Vagina (tissue), 2 donors: ENCODE results near the gene NPAS3.

Experiments used
- POLR2A ChIP-seq, 2 donors: fragments of 450-650 bp; IDR thresholded peaks; one replicate each; pipeline ENCODE4 v1.6.1; 2017; ENCODE audit warnings: antibody characterized with exemption in 2 of 2, mild to moderate bottlenecking in 2 of 2, moderate library complexity in 2 of 2
- TF ChIP-seq, protein P1 (sequence below), 3 experiments: fragments of 450-650 bp in 2 of 3; fragments of 200-600 bp in 1 of 3; sonication (generic) in 1 of 3; IDR thresholded peaks; one replicate each; pipeline ENCODE4 v1.5.1; 2017 to 2019; ENCODE audit warnings: antibody characterized with exemption in 3 of 3, mild to moderate bottlenecking in 2 of 3, moderate library complexity in 2 of 3

DNA sequence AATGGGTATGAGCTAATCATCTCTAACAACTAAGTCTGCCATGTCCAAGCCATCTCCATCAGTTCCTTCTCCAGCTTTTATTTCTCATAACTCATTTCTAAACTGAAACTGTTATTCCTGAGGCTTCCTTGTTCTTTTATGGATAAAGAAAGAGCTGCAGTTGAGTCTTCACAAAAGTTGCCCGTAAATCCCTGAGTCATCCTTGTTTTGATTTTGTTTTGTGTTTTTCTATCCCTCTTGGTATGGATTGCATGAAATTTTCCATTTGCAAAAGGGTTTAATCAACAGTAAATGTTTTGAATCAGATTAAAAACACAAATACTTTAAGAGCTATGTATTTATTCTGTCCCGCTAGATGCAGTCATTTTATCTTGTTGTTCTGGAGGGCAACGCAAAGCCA is 721.6 kb downstream of the NPAS3 start:
- TF ChIP-seq, protein P1, sequence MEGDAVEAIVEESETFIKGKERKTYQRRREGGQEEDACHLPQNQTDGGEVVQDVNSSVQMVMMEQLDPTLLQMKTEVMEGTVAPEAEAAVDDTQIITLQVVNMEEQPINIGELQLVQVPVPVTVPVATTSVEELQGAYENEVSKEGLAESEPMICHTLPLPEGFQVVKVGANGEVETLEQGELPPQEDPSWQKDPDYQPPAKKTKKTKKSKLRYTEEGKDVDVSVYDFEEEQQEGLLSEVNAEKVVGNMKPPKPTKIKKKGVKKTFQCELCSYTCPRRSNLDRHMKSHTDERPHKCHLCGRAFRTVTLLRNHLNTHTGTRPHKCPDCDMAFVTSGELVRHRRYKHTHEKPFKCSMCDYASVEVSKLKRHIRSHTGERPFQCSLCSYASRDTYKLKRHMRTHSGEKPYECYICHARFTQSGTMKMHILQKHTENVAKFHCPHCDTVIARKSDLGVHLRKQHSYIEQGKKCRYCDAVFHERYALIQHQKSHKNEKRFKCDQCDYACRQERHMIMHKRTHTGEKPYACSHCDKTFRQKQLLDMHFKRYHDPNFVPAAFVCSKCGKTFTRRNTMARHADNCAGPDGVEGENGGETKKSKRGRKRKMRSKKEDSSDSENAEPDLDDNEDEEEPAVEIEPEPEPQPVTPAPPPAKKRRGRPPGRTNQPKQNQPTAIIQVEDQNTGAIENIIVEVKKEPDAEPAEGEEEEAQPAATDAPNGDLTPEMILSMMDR (IDR thresholded peaks at IDR 0.05): no peak
- no peak for TF ChIP-seq POLR2A (IDR thresholded peaks at IDR 0.05)
